ENCODE results near the gene CPNE2.

The CPNE2 gene

DNA sequence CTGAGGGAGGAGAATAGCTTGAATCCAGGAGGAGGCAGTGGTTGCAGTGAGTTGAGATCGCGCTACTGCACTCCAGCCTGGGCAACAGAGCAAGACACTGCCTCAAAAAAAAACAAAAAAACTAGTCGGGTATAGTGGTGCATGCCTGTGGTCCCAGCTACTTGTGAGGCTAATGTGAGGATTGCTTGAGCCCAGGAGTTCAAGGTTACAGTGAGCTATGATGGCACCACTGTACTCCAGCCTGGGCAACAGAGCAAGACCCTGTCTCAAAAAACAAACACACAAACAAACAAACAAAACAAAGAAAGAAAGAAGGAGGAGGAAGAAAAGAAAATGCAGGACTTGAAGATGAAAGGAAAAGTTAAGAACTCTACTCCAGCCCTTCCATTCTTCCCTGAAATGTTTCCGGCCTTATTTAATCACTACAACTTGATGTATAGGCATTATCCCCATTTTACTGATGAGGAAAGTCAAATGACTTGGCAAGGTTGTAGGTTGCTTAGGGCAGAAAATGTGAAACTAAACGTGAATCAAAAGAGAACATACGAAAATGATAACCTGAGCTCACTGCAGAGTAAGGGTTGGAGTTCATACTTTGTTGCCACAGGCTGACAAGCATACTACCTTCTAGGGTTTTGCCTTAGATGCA, 63.4 kb downstream of the CPNE2 start:
- Histone ChIP-seq H3K27ac (no peak overlapping the region), H3K4me2 (no peak overlapping the region), H3K27me3 (no peaks in the 10 kb centered on the region), H3K9me3 (replicated peaks in 1 of 11) (no peaks in the 10 kb centered on the region), H3K9ac (no peak overlapping the region), H3K4me3 (no peak overlapping the region), H3K4me1 (peaks cover 29 to 55% (median 38%) of the 10 kb centered on the region in 10 experiments), H4K20me1 (peaks cover 0 to 4% (median 0%) of the 10 kb centered on the region in 11 experiments; a peak in 1 of 22 replicates), H3K36me3 (peaks cover 74 to 90% (median 81%) of the 10 kb centered on the region in 11 experiments)
- TF ChIP-seq Cebpa-rat (IDR thresholded peaks at IDR 0.05), result no peak

GRCh38 chr16:57156351-57156703, 63.9 kb downstream of the CPNE2 start:
- Histone ChIP-seq H3K4me3 (no peak overlapping the region), H4K20me1 (peaks cover 0 to 4% (median 0%) of the 10 kb centered on the region in 11 experiments; a peak in 1 of 22 replicates), H3K4me1 (peaks cover 29 to 55% (median 37%) of the 10 kb centered on the region in 10 experiments), H3K4me2 (no peak overlapping the region), H3K27me3 (no peaks in the 10 kb centered on the region), H3K9ac (no peak overlapping the region), H3K9me3 (replicated peaks in 1 of 11) (no peaks in the 10 kb centered on the region), H3K36me3 (peaks cover 73 to 90% (median 85%) of the 10 kb centered on the region in 11 experiments), H3K27ac (no peak overlapping the region)
- no peak for TF ChIP-seq Cebpa-rat (IDR thresholded peaks at IDR 0.05)

DNA sequence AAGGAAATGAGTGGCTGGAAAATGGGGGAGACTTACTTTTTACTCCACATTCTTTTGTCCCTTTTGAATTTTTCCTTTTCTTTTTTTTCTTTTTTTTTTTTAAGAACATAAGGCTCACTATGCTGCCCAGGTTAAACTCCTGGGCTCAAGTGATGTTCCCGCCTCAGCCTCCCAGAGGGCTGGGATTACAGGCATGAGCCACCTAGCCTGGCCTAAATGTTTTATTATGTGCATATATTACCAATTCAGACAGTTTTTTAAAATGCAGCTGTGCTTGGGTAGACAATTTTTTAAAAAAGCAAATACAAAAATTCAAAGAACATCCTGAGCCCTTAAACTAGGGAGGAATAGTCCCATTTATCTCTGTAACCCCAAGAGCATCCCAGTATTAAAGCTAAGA, 65.2 kb downstream of the CPNE2 start:
- Histone ChIP-seq H3K36me3 (peaks cover 82 to 100% (median 95%) of the 10 kb centered on the region in 11 experiments), H3K27me3 (no peaks in the 10 kb centered on the region), H3K4me2 (no peak overlapping the region), H3K4me3 (no peak overlapping the region), H3K27ac (no peak overlapping the region), H3K9ac (no peak overlapping the region), H4K20me1 (peaks cover 0 to 4% (median 0%) of the 10 kb centered on the region in 11 experiments; a peak in 1 of 22 replicates), H3K9me3 (replicated peaks in 1 of 11) (no peaks in the 10 kb centered on the region), H3K4me1 (peaks cover 19 to 43% (median 27%) of the 10 kb centered on the region in 10 experiments)
- no peak for TF ChIP-seq Cebpa-rat (IDR thresholded peaks at IDR 0.05)

DNA sequence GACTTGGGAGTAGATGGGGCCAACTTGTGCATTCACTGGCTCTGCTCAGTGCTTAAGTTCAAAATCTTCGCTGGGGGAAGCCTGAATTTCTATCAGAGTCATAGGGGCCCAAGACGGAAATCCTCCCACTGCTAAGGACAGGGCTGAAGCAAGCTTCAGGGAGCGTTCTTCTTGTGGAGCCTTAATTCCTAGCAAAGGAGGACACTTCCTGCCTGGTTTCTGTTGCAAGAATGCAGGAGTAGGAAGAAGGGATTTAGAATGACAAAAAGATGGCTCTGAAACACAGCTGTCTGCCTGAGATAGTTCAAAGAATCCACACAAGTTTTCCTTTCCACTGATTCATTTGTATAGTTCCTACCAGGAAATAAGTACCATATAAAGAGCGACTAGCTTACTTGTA, 67.1 kb downstream of the CPNE2 start:
- Histone ChIP-seq H3K4me2 (no peak overlapping the region), H3K36me3 (peaks cover 82 to 100% (median 94%) of the 10 kb centered on the region in 11 experiments), H3K27ac (no peak overlapping the region), H3K9ac (no peak overlapping the region), H3K4me3 (no peak overlapping the region), H3K4me1 (peaks cover 9 to 27% (median 13%) of the 10 kb centered on the region in 10 experiments), H3K9me3 (replicated peaks in 1 of 11) (no peaks in the 10 kb centered on the region), H3K27me3 (no peaks in the 10 kb centered on the region), H4K20me1 (peaks cover 0 to 4% (median 0%) of the 10 kb centered on the region in 11 experiments; a peak in 1 of 22 replicates)
- TF ChIP-seq Cebpa-rat (IDR thresholded peaks at IDR 0.05), result no peak

- no peak for TF ChIP-seq Cebpa-rat (IDR thresholded peaks at IDR 0.05)
- Histone ChIP-seq H3K9me3 (replicated peaks in 1 of 11) (no peaks in the 10 kb centered on the region), H3K4me2 (no peak overlapping the region), H3K27ac (no peak overlapping the region), H3K9ac (no peak overlapping the region), H3K27me3 (no peaks in the 10 kb centered on the region), H4K20me1 (peaks cover 0 to 16% (median 0%) of the 10 kb centered on the region in 11 experiments; a peak in 1 of 22 replicates), H3K36me3 (peaks cover 64 to 80% (median 71%) of the 10 kb centered on the region in 11 experiments), H3K4me1 (peaks cover 35 to 46% (median 40%) of the 10 kb centered on the region in 10 experiments), H3K4me3 (no peak overlapping the region)
Measured at GRCh38 chr16:57163842-57164241, 71.5 kb downstream of the CPNE2 start.

- Histone ChIP-seq H4K20me1 (peaks cover 0 to 16% (median 0%) of the 10 kb centered on the region in 11 experiments; a peak in 1 of 22 replicates), H3K27me3 (no peaks in the 10 kb centered on the region), H3K27ac (no peak overlapping the region), H3K9ac (no peak overlapping the region), H3K9me3 (replicated peaks in 1 of 11) (no peaks in the 10 kb centered on the region), H3K4me2 (peak overlapping the region; percentile 57 to 84 (median 74)), H3K4me1 (peaks cover 33 to 40% (median 37%) of the 10 kb centered on the region in 10 experiments), H3K4me3 (no peak overlapping the region), H3K36me3 (peaks cover 67 to 80% (median 73%) of the 10 kb centered on the region in 11 experiments)
- TF ChIP-seq Cebpa-rat (IDR thresholded peaks at IDR 0.05), result no peak
Measured at GRCh38 chr16:57165483-57165882, 73.1 kb downstream of the CPNE2 start.

DNA sequence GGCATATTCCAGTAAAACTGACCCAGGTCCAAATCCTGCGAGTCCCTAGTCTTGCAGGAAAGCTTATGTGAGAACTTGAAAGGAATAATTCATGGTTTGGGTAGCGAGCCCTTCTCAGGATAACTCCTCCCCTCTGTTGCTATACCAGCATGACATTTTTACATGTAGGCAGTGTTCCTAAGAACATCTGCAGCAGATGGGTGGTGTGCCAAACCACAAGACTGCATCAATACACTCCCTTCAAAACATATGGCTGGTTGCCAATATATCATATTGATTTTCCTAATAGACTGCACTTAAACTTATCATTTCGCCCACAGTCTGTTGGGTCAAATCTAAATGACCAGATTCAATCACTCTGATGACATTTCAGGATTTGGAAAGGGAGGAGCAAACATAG, 73.6 kb downstream of the CPNE2 start:
- H3K9ac ChIP-seq, result no peak overlapping the region; a peak in 1 of 22 replicates
- H3K4me1 ChIP-seq, result peaks cover 28 to 35% (median 33%) of the 10 kb centered on the region in 10 experiments
- no peak overlapping the region for H3K4me3 ChIP-seq
- H4K20me1 ChIP-seq, result peaks cover 0 to 16% (median 0%) of the 10 kb centered on the region in 11 experiments; a peak in 1 of 22 replicates
- peak overlapping the region in 6 of 11 experiments; percentile 47 to 70 (median 54); a peak in 5 of 22 replicates for H3K27ac ChIP-seq
- peak overlapping the region; percentile 57 to 84 (median 74) for H3K4me2 ChIP-seq
- no peaks in the 10 kb centered on the region for H3K9me3 ChIP-seq (replicated peaks in 1 of 11)
- TF ChIP-seq Cebpa-rat (IDR thresholded peaks at IDR 0.05), result no peak
- H3K27me3 ChIP-seq, result no peaks in the 10 kb centered on the region
- H3K36me3 ChIP-seq, result peaks cover 68 to 80% (median 76%) of the 10 kb centered on the region in 11 experiments

GRCh38 chr16:57166451-57166850, 74.1 kb downstream of the CPNE2 start:
- TF ChIP-seq Cebpa-rat (IDR thresholded peaks at IDR 0.05), result no peak
- Histone ChIP-seq H3K36me3 (peaks cover 69 to 82% (median 76%) of the 10 kb centered on the region in 11 experiments), H3K4me2 (peak overlapping the region; percentile 57 to 84 (median 74)), H3K9me3 (replicated peaks in 1 of 11) (no peaks in the 10 kb centered on the region), H3K27me3 (no peaks in the 10 kb centered on the region), H3K27ac (peak overlapping the region; percentile 21 to 70 (median 52); a peak in 19 of 22 replicates), H3K9ac (peak overlapping the region in 6 of 11 experiments; percentile 9 to 60 (median 22); a peak in 8 of 22 replicates), H3K4me3 (no peak overlapping the region), H3K4me1 (peaks cover 26 to 30% (median 28%) of the 10 kb centered on the region in 10 experiments), H4K20me1 (peaks cover 0 to 16% (median 0%) of the 10 kb centered on the region in 11 experiments; a peak in 1 of 22 replicates)

DNA sequence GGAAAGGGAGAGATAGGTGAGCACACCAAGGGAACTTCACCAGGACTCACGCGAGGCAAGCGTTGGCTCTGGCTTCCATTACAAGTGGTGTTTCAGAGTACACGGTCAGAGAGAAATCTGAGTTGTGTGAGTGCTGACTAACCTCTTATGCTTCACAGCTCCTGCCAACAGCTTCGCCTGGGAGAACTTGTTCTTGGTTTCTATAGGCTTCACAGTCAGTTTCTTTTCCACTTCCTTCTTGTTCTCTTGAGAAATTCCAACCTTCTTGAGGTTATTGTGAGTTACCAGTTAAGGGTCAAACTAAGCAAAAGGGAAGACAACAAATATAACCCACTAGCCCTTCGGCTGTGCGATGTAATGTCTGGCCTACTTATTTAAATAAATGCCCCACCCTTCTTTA, 74.6 kb downstream of the CPNE2 start:
- TF ChIP-seq Cebpa-rat (IDR thresholded peaks at IDR 0.05), result no peak
- Histone ChIP-seq H3K9me3 (replicated peaks in 1 of 11) (no peaks in the 10 kb centered on the region), H3K4me1 (peaks cover 26 to 29% (median 27%) of the 10 kb centered on the region in 10 experiments), H3K4me2 (peak overlapping the region; percentile 57 to 84 (median 74)), H3K4me3 (no peak overlapping the region), H4K20me1 (peaks cover 0 to 16% (median 0%) of the 10 kb centered on the region in 11 experiments; a peak in 1 of 22 replicates), H3K9ac (peak overlapping the region in 10 of 11 experiments; percentile 4 to 60 (median 34); a peak in 13 of 22 replicates), H3K27me3 (no peaks in the 10 kb centered on the region), H3K27ac (peak overlapping the region; percentile 21 to 70 (median 52); a peak in 20 of 22 replicates), H3K36me3 (peaks cover 71 to 82% (median 76%) of the 10 kb centered on the region in 11 experiments)

All from BLaER1 treated with 17β-estradiol and CSF1 and Interleukin-3, amounts not matched to agents 10 nM and 100 nM (cell line).